CD14-positive monocyte (primary cell): ENCODE data around the gene POLK. TPM values are rescaled to one million over a fixed set of nuclear protein-coding genes. Genes with fewer than 3 reads are reported as not detected.

Source experiments
- DNase-seq, 3 donors: peaks; one replicate each; pipeline ENCODE4 v3.0.0-alpha.2; 2011 to 2022
- H2AFZ ChIP-seq: 2 replicates; pipeline ENCODE4 v1.6.0; 2012; ENCODE audit warnings: mild to moderate bottlenecking, low read depth, low read length, inconsistent platforms; ENCODE audit not compliant: insufficient read depth, poor library complexity, severe bottlenecking
- H3K27ac ChIP-seq, 2 donors: 1 replicate in 1 of 2; 2 replicates in 1 of 2; pipeline ENCODE4 v1.5.1; 2012 to 2013; ENCODE audit warnings: low read length in 2 of 2, control low read depth in 1 of 2, inconsistent platforms in 1 of 2, low read depth in 1 of 2, mild to moderate bottlenecking in 1 of 2
- H3K27me3 ChIP-seq, 2 donors: one replicate each; pipeline versions ENCODE4 v1.6.0 to v1.6.1; 2011 to 2013; ENCODE audit warnings: low read length in 2 of 2; ENCODE audit not compliant: control insufficient read depth in 2 of 2, insufficient read depth in 2 of 2
- H3K36me3 ChIP-seq, 2 donors: replicated peaks in 1 of 2; 1 replicate in 1 of 2; 2 replicates in 1 of 2; pipeline versions ENCODE4 v1.5.1 to v1.6.1; 2012 to 2013; ENCODE audit warnings: low read length in 2 of 2, control low read depth in 1 of 2, inconsistent platforms in 1 of 2, mild to moderate bottlenecking in 1 of 2; ENCODE audit not compliant: insufficient read depth in 2 of 2, control insufficient read depth in 1 of 2
- H3K4me1 ChIP-seq, 2 donors: 1 replicate in 1 of 2; 2 replicates in 1 of 2; pipeline versions ENCODE4 v1.5.1 to v1.6.1; 2012 to 2013; ENCODE audit warnings: low read length in 2 of 2, control low read depth in 1 of 2, inconsistent platforms in 1 of 2, mild to moderate bottlenecking in 1 of 2, moderate library complexity in 1 of 2; ENCODE audit not compliant: insufficient read depth in 2 of 2, control insufficient read depth in 1 of 2
- H3K4me2 ChIP-seq: replicated peaks from 2 replicates; pipeline ENCODE3; 2012; ENCODE audit warnings: low read length, moderate library complexity, mild to moderate bottlenecking; ENCODE audit not compliant: poor library complexity, severe bottlenecking; ENCODE audit errors: extremely low read depth
- H3K4me3 ChIP-seq, 3 experiments: fragments of 200-600 bp in 1 of 3; sonication (generic) in 1 of 3; replicated peaks in 1 of 3; 1 replicate in 2 of 3; 2 replicates in 1 of 3; pipeline ENCODE4 v1.5.1; 2011 to 2013; ENCODE audit warnings: low read length in 3 of 3, mild to moderate bottlenecking in 3 of 3, control low read depth in 2 of 3, low read depth in 2 of 3, inconsistent platforms in 1 of 3, moderate library complexity in 1 of 3
- H3K79me2 ChIP-seq: 2 replicates; pipeline ENCODE4 v1.6.0; 2012; ENCODE audit warnings: mild to moderate bottlenecking, control low read depth, inconsistent platforms, low read length, moderate library complexity; ENCODE audit not compliant: insufficient read depth
- H3K9ac ChIP-seq: 2 replicates; pipeline ENCODE4 v1.6.0; 2017; ENCODE audit warnings: low read length, mild to moderate bottlenecking; ENCODE audit not compliant: insufficient read depth, poor library complexity, severe bottlenecking
- H3K9me3 ChIP-seq, 2 donors: replicated peaks in 1 of 2; 1 replicate in 1 of 2; 2 replicates in 1 of 2; pipeline versions ENCODE4 v1.5.1 to v1.6.1; 2012 to 2013; ENCODE audit warnings: low read length in 2 of 2, control low read depth in 1 of 2; ENCODE audit not compliant: control insufficient read depth in 1 of 2, insufficient read depth in 1 of 2
- H4K20me1 ChIP-seq: 2 replicates; pipeline ENCODE4 v1.6.0; 2012; ENCODE audit warnings: mild to moderate bottlenecking, low read length, control low read depth, moderate library complexity; ENCODE audit not compliant: insufficient read depth
- H3K27ac Mint-ChIP-seq, 7 donors: one replicate each; pipeline ENCODE4 v1.8.0; 2020; ENCODE audit warnings: mild to moderate bottlenecking in 7 of 7, mixed read lengths in 7 of 7, moderate library complexity in 6 of 7, inconsistent platforms in 2 of 7
- H3K27me3 Mint-ChIP-seq, 3 donors: one replicate each; pipeline ENCODE4 v1.8.0; 2021 to 2022; ENCODE audit warnings: low read depth in 3 of 3, mild to moderate bottlenecking in 3 of 3, mixed read lengths in 3 of 3, moderate library complexity in 3 of 3, inconsistent platforms in 1 of 3
- H3K36me3 Mint-ChIP-seq, 2 donors: one replicate each; pipeline ENCODE4 v1.8.0; 2020; ENCODE audit warnings: mixed read lengths in 2 of 2, inconsistent platforms in 1 of 2, mild to moderate bottlenecking in 1 of 2
- H3K4me1 Mint-ChIP-seq: one replicate; pipeline ENCODE4 v1.8.0; 2020; ENCODE audit warnings: mild to moderate bottlenecking, mixed read lengths
- H3K4me3 Mint-ChIP-seq, 2 donors: one replicate each; pipeline ENCODE4 v1.8.0; 2020; ENCODE audit warnings: mild to moderate bottlenecking in 2 of 2, mixed read lengths in 2 of 2, moderate library complexity in 1 of 2
- H3K9me3 Mint-ChIP-seq, 7 donors: one replicate each; pipeline ENCODE4 v1.8.0; 2020 to 2022; ENCODE audit warnings: mixed read lengths in 7 of 7, mild to moderate bottlenecking in 6 of 7, moderate library complexity in 6 of 7, inconsistent platforms in 2 of 7
- CTCF ChIP-seq: fragments of 200-600 bp; IDR thresholded peaks from one replicate; pipeline ENCODE4 v1.8.0; 2022; ENCODE audit warnings: antibody characterized with exemption, mild to moderate bottlenecking
- WGBS: methylation state at CpG from one replicate; pipeline ENCODE4 v1.1.5; 2013; ENCODE audit warnings: missing lambda C conversion rate; ENCODE audit not compliant: insufficient coverage; 5-methylcytosine and 5-hydroxymethylcytosine counted together
- intact Hi-C, 2 donors: fragments of 100-400 bp; cut with micrococcal nuclease; formaldehyde crosslinking; loops; one replicate each; pipeline versions ENCODE4 v1.15.0 to v1.15.1; 2023
- polyA plus RNA-seq, 3 donors: library from polyadenylated mRNA; depleted of rRNA in 1 of 3; unstranded in 2 of 3; stranded (reverse) in 1 of 3; fragments of 300-500 nt in 2 of 3; fragments of >200 nt in 1 of 3; fragmentation: Illumina TruSeq in 2 of 3; gene quantifications; 1 replicate in 2 of 3; 2 replicates in 1 of 3; pipeline ENCODE4 v1.2.3, GENCODE V29; 2012 to 2021

Gene POLK
- polyA plus RNA-seq, 3 donors, result 18.1 to 27.2 (median 22.3) TPM

GRCh38 chr5:75566710-75567309 lies 55.1 kb downstream of the POLK start:
- Mint-ChIP-seq H3K27me3 (peaks cover 0 to 2% (median 0%) of the 10 kb centered on the region in 3 donors), H3K4me1 (peaks cover 62% of the 10 kb centered on the region), H3K36me3 (peaks cover 34 to 43% of the 10 kb centered on the region in 2 donors), H3K27ac (peak overlapping the region; percentile 86 to 95 (median 93)), H3K9me3 (peaks cover 10 to 20% (median 14%) of the 10 kb centered on the region in 7 donors), H3K4me3 (peak overlapping the region in 1 of 2 donors; percentile 43)
- peak overlapping the region; percentile 31 for H3K4me2 ChIP-seq
- peaks cover 80% of the 10 kb centered on the region for H3K79me2 ChIP-seq
- peaks cover 0 to 3% of the 10 kb centered on the region in 2 donors for H3K9me3 ChIP-seq
- H2AFZ ChIP-seq, result no peak overlapping the region
- H3K27ac ChIP-seq, result peak overlapping the region; percentile 87 to 90
- peak; percentile 75 to 92 (median 90) for DNase-seq
- intact Hi-C loops, result loop anchor here in 1 of 2 donors (10.0 kb wide), 1 partner anchor 52 kb away; the partner anchor contains the start of genes CERT1 and POLK
- H3K36me3 ChIP-seq, result peaks cover 5 to 12% of the 10 kb centered on the region in 2 donors
- no peak for TF ChIP-seq CTCF
- 71% methylated on average over 5 of the region's 6 CpGs for WGBS
- H3K4me1 ChIP-seq, result peaks cover 31 to 42% of the 10 kb centered on the region in 2 donors
- no peaks in the 10 kb centered on the region for H3K27me3 ChIP-seq
- no peak overlapping the region for H3K9ac ChIP-seq
- peaks cover 7% of the 10 kb centered on the region for H4K20me1 ChIP-seq
- peak overlapping the region in 1 of 3 experiments; percentile 44 for H3K4me3 ChIP-seq

GRCh38 chr5:75567710-75568109 lies 56.0 kb downstream of the POLK start:
- TF ChIP-seq CTCF, result no peak
- peaks cover 0 to 2% (median 0%) of the 10 kb centered on the region in 3 donors for H3K27me3 Mint-ChIP-seq
- H3K4me3 Mint-ChIP-seq, result no peak overlapping the region
- peaks cover 27 to 35% of the 10 kb centered on the region in 2 donors for H3K36me3 Mint-ChIP-seq
- peak overlapping the region in 1 of 2 donors; percentile 87 for H3K27ac ChIP-seq
- H3K27me3 ChIP-seq, result no peaks in the 10 kb centered on the region
- H3K9me3 Mint-ChIP-seq, result peaks cover 10 to 17% (median 12%) of the 10 kb centered on the region in 7 donors
- no peak overlapping the region for H3K4me2 ChIP-seq
- peak overlapping the region in 1 of 3 experiments; percentile 15 for H3K4me3 ChIP-seq
- DNase-seq, result peak; percentile 29 to 61 (median 56)
- no peak overlapping the region for H3K9ac ChIP-seq
- peaks cover 0 to 3% of the 10 kb centered on the region in 2 donors for H3K9me3 ChIP-seq
- peaks cover 7% of the 10 kb centered on the region for H4K20me1 ChIP-seq
- H3K4me1 ChIP-seq, result peaks cover 31 to 43% of the 10 kb centered on the region in 2 donors
- peaks cover 56% of the 10 kb centered on the region for H3K4me1 Mint-ChIP-seq
- WGBS, result 67% methylated on average over 1 of the region's 2 CpGs
- peaks cover 5 to 12% of the 10 kb centered on the region in 2 donors for H3K36me3 ChIP-seq
- H2AFZ ChIP-seq, result no peak overlapping the region
- peaks cover 71% of the 10 kb centered on the region for H3K79me2 ChIP-seq
- intact Hi-C loops, result loop anchor here in 1 of 2 donors (10.0 kb wide), 1 partner anchor 53 kb away; the partner anchor contains the start of genes CERT1 and POLK
- H3K27ac Mint-ChIP-seq, result peak overlapping the region; percentile 86 to 95 (median 93)
